KOPT-K1 (cell line): ENCODE results near the gene COL6A1.
"Not testable (repeated sequence)": the region's sequence is repeated elsewhere in the genome, so short reads cannot be mapped to it uniquely, and the experiment has no call there.

ENCODE experiments used
- H3K27ac ChIP-seq: fragments of 200-600 bp; sonication (generic); 2 replicates; pipeline ENCODE4 v1.5.1; 2016; ENCODE audit warnings: antibody characterized with exemption, mild to moderate bottlenecking, low read depth, low read length; ENCODE audit not compliant: poor library complexity, severe bottlenecking
- H3K36me3 ChIP-seq: fragments of 200-600 bp; sonication (generic); 2 replicates; pipeline ENCODE4 v1.5.1; 2017; ENCODE audit warnings: antibody characterized with exemption, mild to moderate bottlenecking, low read length, moderate library complexity; ENCODE audit not compliant: insufficient read depth
- H3K9me3 ChIP-seq: fragments of 200-600 bp; sonication (generic); 2 replicates; pipeline ENCODE4 v1.5.1; 2017; ENCODE audit warnings: antibody characterized with exemption, low read length, mild to moderate bottlenecking; ENCODE audit not compliant: insufficient read depth, poor library complexity, severe bottlenecking

The COL6A1 gene

GRCh38 chr21:45942755-45943629, 38.6 kb upstream of the COL6A1 start:
- Histone ChIP-seq H3K36me3 (no peaks in the 10 kb centered on the region), H3K27ac (no peak overlapping the region), H3K9me3 (no peaks in the 10 kb centered on the region)

- Histone ChIP-seq H3K9me3 (no peaks in the 10 kb centered on the region), H3K36me3 (no peaks in the 10 kb centered on the region), H3K27ac (no peak overlapping the region)
These were observed 37.7 kb upstream of the COL6A1 start for GRCh38 chr21:45943630-45944540.

GRCh38 chr21:45944601-45945000, 37.0 kb upstream of the COL6A1 start:
- no peaks in the 10 kb centered on the region for H3K9me3 ChIP-seq

GRCh38 chr21:45945066-45945867, 36.3 kb upstream of the COL6A1 start:
- H3K27ac ChIP-seq = no peak overlapping the region
- H3K9me3 ChIP-seq = no peaks in the 10 kb centered on the region
- H3K36me3 ChIP-seq = no peaks in the 10 kb centered on the region

More at GRCh38 chr21:45944601-45945000, 37.0 kb upstream of the COL6A1 start:
- H3K36me3 ChIP-seq = no peaks in the 10 kb centered on the region
- no peak overlapping the region for H3K27ac ChIP-seq

- Histone ChIP-seq H3K27ac (no peak overlapping the region), H3K36me3 (no peaks in the 10 kb centered on the region), H3K9me3 (no peaks in the 10 kb centered on the region)
These were observed 35.7 kb upstream of the COL6A1 start for GRCh38 chr21:45945868-45946210.

- Histone ChIP-seq H3K9me3 (no peaks in the 10 kb centered on the region), H3K27ac (no peak overlapping the region), H3K36me3 (no peaks in the 10 kb centered on the region)
These were observed 34.3 kb upstream of the COL6A1 start for GRCh38 chr21:45947296-45947695.

- H3K9me3 ChIP-seq = no peaks in the 10 kb centered on the region
These were observed 33.8 kb upstream of the COL6A1 start for GRCh38 chr21:45947716-45948255.

GRCh38 chr21:45948576-45949141, 32.9 kb upstream of the COL6A1 start:
- H3K9me3 ChIP-seq = no peaks in the 10 kb centered on the region
- H3K27ac ChIP-seq = no peak overlapping the region
- H3K36me3 ChIP-seq = no peaks in the 10 kb centered on the region

More at GRCh38 chr21:45947716-45948255, 33.8 kb upstream of the COL6A1 start:
- Histone ChIP-seq H3K36me3 (no peaks in the 10 kb centered on the region), H3K27ac (no peak overlapping the region)

- H3K36me3 ChIP-seq = no peaks in the 10 kb centered on the region
- no peak overlapping the region for H3K27ac ChIP-seq
- H3K9me3 ChIP-seq = no peaks in the 10 kb centered on the region
These were observed 31.4 kb upstream of the COL6A1 start for GRCh38 chr21:45949928-45950739.

- Histone ChIP-seq H3K27ac (no peak overlapping the region), H3K36me3 (no peaks in the 10 kb centered on the region), H3K9me3 (no peaks in the 10 kb centered on the region)
These were observed 30.6 kb upstream of the COL6A1 start for GRCh38 chr21:45950740-45951515.

- no peak overlapping the region for H3K27ac ChIP-seq
- H3K9me3 ChIP-seq = no peaks in the 10 kb centered on the region
- H3K36me3 ChIP-seq = no peaks in the 10 kb centered on the region
These were observed 29.9 kb upstream of the COL6A1 start for GRCh38 chr21:45951676-45952075.

- not testable (repeated sequence) for H3K27ac ChIP-seq, H3K36me3 ChIP-seq, H3K9me3 ChIP-seq
These were observed 29.0 kb upstream of the COL6A1 start for GRCh38 chr21:45952527-45952926.

- H3K9me3 ChIP-seq = no peaks in the 10 kb centered on the region
These were observed 28.6 kb upstream of the COL6A1 start for GRCh38 chr21:45952974-45953373.

More at GRCh38 chr21:45952974-45953373, 28.6 kb upstream of the COL6A1 start:
- Histone ChIP-seq H3K36me3 (no peaks in the 10 kb centered on the region), H3K27ac (no peak overlapping the region)
